Measurements from ENCODE around the gene CUTC.

DNA sequence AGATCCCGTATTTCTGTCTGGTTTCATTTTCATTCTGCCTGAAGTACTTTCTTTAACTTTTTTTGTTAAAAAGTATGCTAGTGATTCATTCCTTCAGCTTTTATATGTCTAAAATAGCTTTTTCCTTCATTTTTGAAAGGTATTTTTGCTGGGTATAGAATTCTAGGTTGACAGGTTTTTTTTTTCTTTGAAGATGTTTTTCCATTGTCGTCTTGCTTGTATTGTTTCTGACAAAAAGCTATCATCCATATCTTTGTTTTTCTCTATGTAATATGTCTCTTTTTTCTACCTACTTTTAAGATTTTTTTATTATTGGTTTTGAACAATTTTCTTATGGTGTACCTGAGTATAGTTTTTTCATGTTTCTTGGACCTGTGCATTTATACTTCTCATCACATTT lies 8.2 kb downstream of the CUTC start:
- TF ChIP-seq, protein P1, sequence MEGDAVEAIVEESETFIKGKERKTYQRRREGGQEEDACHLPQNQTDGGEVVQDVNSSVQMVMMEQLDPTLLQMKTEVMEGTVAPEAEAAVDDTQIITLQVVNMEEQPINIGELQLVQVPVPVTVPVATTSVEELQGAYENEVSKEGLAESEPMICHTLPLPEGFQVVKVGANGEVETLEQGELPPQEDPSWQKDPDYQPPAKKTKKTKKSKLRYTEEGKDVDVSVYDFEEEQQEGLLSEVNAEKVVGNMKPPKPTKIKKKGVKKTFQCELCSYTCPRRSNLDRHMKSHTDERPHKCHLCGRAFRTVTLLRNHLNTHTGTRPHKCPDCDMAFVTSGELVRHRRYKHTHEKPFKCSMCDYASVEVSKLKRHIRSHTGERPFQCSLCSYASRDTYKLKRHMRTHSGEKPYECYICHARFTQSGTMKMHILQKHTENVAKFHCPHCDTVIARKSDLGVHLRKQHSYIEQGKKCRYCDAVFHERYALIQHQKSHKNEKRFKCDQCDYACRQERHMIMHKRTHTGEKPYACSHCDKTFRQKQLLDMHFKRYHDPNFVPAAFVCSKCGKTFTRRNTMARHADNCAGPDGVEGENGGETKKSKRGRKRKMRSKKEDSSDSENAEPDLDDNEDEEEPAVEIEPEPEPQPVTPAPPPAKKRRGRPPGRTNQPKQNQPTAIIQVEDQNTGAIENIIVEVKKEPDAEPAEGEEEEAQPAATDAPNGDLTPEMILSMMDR (IDR thresholded peaks at IDR 0.05), result no peak
- no peak for TF ChIP-seq POLR2A (IDR thresholded peaks at IDR 0.05)

Data from lower leg skin (tissue), 3 donors.